A673 (cell line): Measurements from ENCODE around the gene CHADL. TPM values are rescaled to one million over a fixed set of nuclear protein-coding genes. Genes with fewer than 3 reads are reported as not detected.

Experiments
- BruUV-seq: library from RNA; stranded (reverse); fragments of 400-500 nt; replicated peaks from 2 replicates; lab custom pipeline; 2021; lab: Mats Ljungman, UMichigan
- CTCF ChIA-PET: fragments of 300-600 bp; sonication (Branson Sonifier 250); formaldehyde crosslinking; loops from one replicate; lab custom pipeline; 2022; ENCODE audit warnings: antibody characterized with exemption; lab: Charles Lee
- POLR2A ChIA-PET: fragments of 300-600 bp; sonication (Branson Sonifier 250); formaldehyde crosslinking; loops from one replicate; lab custom pipeline; 2022; ENCODE audit warnings: antibody characterized with exemption; ENCODE audit not compliant: low non-redundant PET; lab: Charles Lee
- DNase-seq: peaks from one replicate; pipeline ENCODE4 v3.0.0-alpha.2; 2015; ENCODE audit warnings: low spot score
- H3K27ac ChIP-seq: fragments of 200-600 bp; sonication (generic); 2 replicates; pipeline ENCODE4 v1.5.1; 2016; ENCODE audit warnings: mixed run types, low read depth, mild to moderate bottlenecking, mixed read lengths, antibody characterized with exemption, low read length; ENCODE audit not compliant: poor library complexity, severe bottlenecking
- H3K27me3 ChIP-seq: fragments of 200-600 bp; sonication (generic); replicated peaks from 2 replicates; pipeline ENCODE4 v1.6.1; 2017; ENCODE audit warnings: mixed run types, low read depth, mild to moderate bottlenecking, mixed read lengths, antibody characterized with exemption, low read length; ENCODE audit not compliant: insufficient read depth, poor library complexity
- H3K36me3 ChIP-seq: fragments of 200-600 bp; sonication (generic); 2 replicates; pipeline ENCODE4 v1.6.1; 2016; ENCODE audit warnings: mixed run types, mild to moderate bottlenecking, mixed read lengths, antibody characterized with exemption, low read length; ENCODE audit not compliant: insufficient read depth, poor library complexity, severe bottlenecking
- H3K4me1 ChIP-seq: fragments of 200-600 bp; sonication (generic); 2 replicates; pipeline ENCODE4 v1.6.1; 2017; ENCODE audit warnings: mixed run types, mild to moderate bottlenecking, mixed read lengths, antibody characterized with exemption, low read length; ENCODE audit not compliant: insufficient read depth, poor library complexity, severe bottlenecking
- H3K4me3 ChIP-seq: fragments of 200-600 bp; sonication (generic); 2 replicates; pipeline ENCODE4 v1.5.1; 2016; ENCODE audit warnings: low read depth, mixed run types, mild to moderate bottlenecking, mixed read lengths, low read length; ENCODE audit not compliant: poor library complexity, severe bottlenecking
- H3K9me3 ChIP-seq: fragments of 200-600 bp; sonication (generic); 2 replicates; pipeline ENCODE4 v1.6.1; 2016; ENCODE audit warnings: mixed run types, low read depth, mild to moderate bottlenecking, mixed read lengths, antibody characterized with exemption, low read length; ENCODE audit not compliant: poor library complexity, severe bottlenecking
- CTCF ChIP-seq: fragments of 300-800, 200-600 bp; sonication (generic); conservative IDR thresholded peaks from 2 replicates; pipeline ENCODE4 v1.5.1; 2017; ENCODE audit warnings: low read depth, mild to moderate bottlenecking, antibody characterized with exemption, low read length, moderate library complexity, mixed read lengths
- EZH2 ChIP-seq: fragments of 200-600 bp; sonication (generic); IDR thresholded peaks from 2 replicates; pipeline ENCODE4 v1.6.1; 2017; ENCODE audit warnings: borderline replicate concordance, low read depth, mild to moderate bottlenecking, mixed read lengths, antibody characterized with exemption, low read length; ENCODE audit not compliant: poor library complexity, severe bottlenecking
- intact Hi-C: fragments of 100-400 bp; cut with micrococcal nuclease; formaldehyde crosslinking; loops from one replicate; pipeline ENCODE4 v1.10.0; 2022; ENCODE audit not compliant: unreplicated experiment
- total RNA-seq: library from RNA; stranded (reverse); gene quantifications from 2 replicates; pipeline ENCODE4 v1.2.3, GENCODE V29; 2021

The CHADL gene
- total RNA-seq, 1 experiment from 2014 or later, result not detected

GRCh38 chr22:41288245-41288946, 47.7 kb upstream of the CHADL start:
- peaks cover 13% of the 10 kb centered on the region for H3K36me3 ChIP-seq
- BruUV-seq, result no TSS peak
- peak overlapping the region; percentile 76 for H3K27ac ChIP-seq
- H3K9me3 ChIP-seq, result no peaks in the 10 kb centered on the region
- ChIA-PET CTCF (no interaction called here), POLR2A (interaction anchor here (0.7 kb wide), 1 partner anchor 1212 kb away, joined by 3 read pairs; no protein-coding TSS in a partner anchor)
- H3K27me3 ChIP-seq, result no peaks in the 10 kb centered on the region
- intact Hi-C loops, result no loop called here
- peak; percentile 51 for DNase-seq
- peaks cover 20% of the 10 kb centered on the region for H3K4me1 ChIP-seq
- TF ChIP-seq CTCF (no peak), EZH2 (no peak)
- no peak overlapping the region for H3K4me3 ChIP-seq

DNA sequence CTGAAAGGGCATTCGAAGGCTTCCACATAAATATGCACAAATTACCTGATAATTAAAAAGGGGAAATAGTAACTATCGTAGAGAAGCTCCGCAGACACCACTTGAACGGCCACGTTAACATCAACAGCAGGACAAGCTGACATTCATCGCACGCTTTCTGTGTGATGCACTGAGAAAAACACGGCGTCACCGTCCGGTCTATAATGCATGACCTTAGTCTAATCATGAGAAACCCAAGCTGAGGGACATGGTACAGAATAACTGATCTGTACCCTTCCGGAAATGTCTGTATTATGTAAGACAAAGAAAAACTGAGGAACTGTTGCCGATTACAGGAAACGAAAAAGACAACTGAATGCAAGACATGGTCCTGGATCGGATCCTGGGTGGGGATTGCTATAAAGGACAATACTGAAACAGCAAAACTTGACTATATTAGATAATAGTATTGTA, 45.9 kb upstream of the CHADL start:
- intact Hi-C loops, result no loop called here
- DNase-seq, result peak; percentile 61
- BruUV-seq, result TSS peak; percentile 79

More for the DNA sequence above, 45.9 kb upstream of the CHADL start:
- Histone ChIP-seq H3K27ac (peak overlapping the region; percentile 38), H3K9me3 (no peaks in the 10 kb centered on the region), H3K27me3 (no peaks in the 10 kb centered on the region), H3K4me3 (peak overlapping the region; percentile 95), H3K36me3 (peaks cover 31% of the 10 kb centered on the region), H3K4me1 (peaks cover 20% of the 10 kb centered on the region)
- CTCF ChIA-PET, result interaction anchor here (1.4 kb wide), 1 partner anchor 16 kb away, joined by 3 read pairs; no protein-coding TSS in a partner anchor
- POLR2A ChIA-PET, result no interaction called here
- TF ChIP-seq CTCF, result no peak
- TF ChIP-seq EZH2, result no peak
